Central memory CD8-positive, alpha-beta T cell (primary cell): ENCODE results near the gene NANOS2.

Experiments used
- ATAC-seq: fragments of 150-1000 bp; cut with Tn5 transposase; replicated peaks from 2 replicates; pipeline ENCODE4 v1.10.0; 2022; ENCODE audit warnings: mild to moderate bottlenecking, moderate FRiP score, moderate number of reproducible peaks; ENCODE audit not compliant: poor library complexity, severe bottlenecking; ENCODE audit errors: extremely low read depth
- DNase-seq, 2 donors: peaks; one replicate each; pipeline ENCODE4 v3.0.0; 2021; ENCODE audit warnings: low spot score in 2 of 2
- H3K27ac Mint-ChIP-seq: one replicate; pipeline ENCODE4 v1.8.0; 2022; ENCODE audit warnings: low read depth, mild to moderate bottlenecking, moderate library complexity, mixed read lengths
- H3K27me3 Mint-ChIP-seq: one replicate; pipeline ENCODE4 v1.8.0; 2022; ENCODE audit warnings: mixed read lengths
- H3K36me3 Mint-ChIP-seq: one replicate; pipeline ENCODE4 v1.8.0; 2022; ENCODE audit warnings: mild to moderate bottlenecking, moderate library complexity, mixed read lengths; ENCODE audit not compliant: insufficient read depth
- H3K4me1 Mint-ChIP-seq: one replicate; pipeline ENCODE4 v1.8.0; 2022; ENCODE audit warnings: mixed read lengths
- H3K4me3 Mint-ChIP-seq: one replicate; pipeline ENCODE4 v1.8.0; 2022; ENCODE audit warnings: mild to moderate bottlenecking, moderate library complexity, mixed read lengths
- H3K9me3 Mint-ChIP-seq: one replicate; pipeline ENCODE4 v1.8.0; 2022; ENCODE audit warnings: mixed read lengths

The NANOS2 gene

GRCh38 chr19:45920458-45920857 is 5.9 kb upstream of the NANOS2 start:
- DNase-seq (no peak), ATAC-seq (no peak)
- Mint-ChIP-seq H3K4me3 (no peak overlapping the region), H3K27me3 (peaks cover 24% of the 10 kb centered on the region), H3K4me1 (no peaks in the 10 kb centered on the region), H3K27ac (no peak overlapping the region), H3K9me3 (no peaks in the 10 kb centered on the region), H3K36me3 (peaks cover 1% of the 10 kb centered on the region)

GRCh38 chr19:45919678-45920077 is 5.1 kb upstream of the NANOS2 start:
- Mint-ChIP-seq H3K36me3 (peaks cover 1% of the 10 kb centered on the region), H3K27me3 (peaks cover 24% of the 10 kb centered on the region), H3K27ac (no peak overlapping the region), H3K4me3 (no peak overlapping the region), H3K9me3 (no peaks in the 10 kb centered on the region), H3K4me1 (no peaks in the 10 kb centered on the region)
- DNase-seq: no peak
- no peak for ATAC-seq

- no peak overlapping the region for H3K27ac Mint-ChIP-seq
- H3K9me3 Mint-ChIP-seq: no peaks in the 10 kb centered on the region
- no peak for ATAC-seq
- peaks cover 25% of the 10 kb centered on the region for H3K27me3 Mint-ChIP-seq
- H3K4me3 Mint-ChIP-seq: no peak overlapping the region
- peaks cover 1% of the 10 kb centered on the region for H3K36me3 Mint-ChIP-seq
- no peak for DNase-seq
- no peaks in the 10 kb centered on the region for H3K4me1 Mint-ChIP-seq
Measured at GRCh38 chr19:45918721-45919120, 4.1 kb upstream of the NANOS2 start.

DNA sequence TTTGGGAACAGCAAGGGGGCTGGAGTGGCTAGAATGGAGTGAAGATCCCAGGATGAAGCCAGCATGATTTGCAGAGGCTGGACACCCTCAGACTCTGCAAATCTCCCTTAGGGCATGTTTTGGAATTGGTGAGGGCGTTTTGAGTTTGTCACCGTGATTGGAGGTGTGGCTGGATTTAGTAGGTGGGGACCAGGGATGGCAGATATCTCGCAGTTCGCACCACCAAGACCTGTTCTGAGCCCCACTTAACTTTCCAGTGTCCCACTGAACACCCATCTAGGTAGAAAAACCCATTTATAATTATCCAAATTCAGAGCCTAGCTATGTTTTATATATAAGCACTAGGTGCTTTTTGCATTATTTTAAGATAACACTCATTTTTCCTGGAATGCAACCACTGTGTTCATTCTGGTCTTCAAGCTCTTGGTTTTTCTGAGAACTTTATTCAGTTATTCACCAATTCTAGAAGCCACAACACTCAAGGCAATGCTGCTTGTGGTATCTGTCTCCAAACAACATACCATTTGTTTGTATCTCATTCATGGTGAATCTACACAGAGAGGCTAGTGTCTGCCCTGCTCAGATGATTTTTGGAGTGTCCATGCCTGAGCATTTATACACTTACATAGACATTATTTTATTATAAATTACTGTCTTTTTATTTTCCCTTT is 3.0 kb upstream of the NANOS2 start:
- Mint-ChIP-seq H3K36me3 (peaks cover 1% of the 10 kb centered on the region), H3K9me3 (no peaks in the 10 kb centered on the region), H3K4me1 (no peaks in the 10 kb centered on the region), H3K27ac (no peak overlapping the region), H3K27me3 (peaks cover 35% of the 10 kb centered on the region), H3K4me3 (no peak overlapping the region)
- no peak for DNase-seq
- ATAC-seq: no peak

- Mint-ChIP-seq H3K36me3 (no peaks in the 10 kb centered on the region), H3K27ac (no peak overlapping the region), H3K4me3 (no peak overlapping the region), H3K4me1 (no peaks in the 10 kb centered on the region), H3K9me3 (no peaks in the 10 kb centered on the region), H3K27me3 (peaks cover 50% of the 10 kb centered on the region)
- ATAC-seq: no peak
- no peak for DNase-seq
Measured at GRCh38 chr19:45911291-45911690, 3.3 kb downstream of the NANOS2 start.

DNA sequence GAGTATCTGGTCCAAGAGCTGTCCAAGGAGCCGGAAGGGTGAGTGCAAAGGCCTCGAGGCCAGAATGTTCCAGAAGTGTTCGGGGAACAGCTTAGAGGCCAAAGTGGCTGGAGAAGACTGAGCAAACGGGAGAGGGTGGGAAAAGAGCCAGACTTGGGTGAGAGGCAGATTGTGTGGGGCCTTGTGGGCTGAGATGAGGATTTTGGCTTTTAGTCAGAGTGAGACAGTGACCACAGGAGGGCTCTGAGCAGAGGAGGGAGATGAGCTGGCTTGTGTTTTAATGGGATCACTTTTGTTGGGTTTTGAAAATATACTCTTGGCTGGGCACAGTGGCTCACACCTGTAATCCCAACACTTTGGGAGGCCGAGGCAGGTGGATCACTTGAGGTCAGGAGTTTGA is 5.6 kb downstream of the NANOS2 start:
- H3K27me3 Mint-ChIP-seq: peaks cover 45% of the 10 kb centered on the region
- H3K9me3 Mint-ChIP-seq: no peaks in the 10 kb centered on the region
- H3K36me3 Mint-ChIP-seq: no peaks in the 10 kb centered on the region
- no peaks in the 10 kb centered on the region for H3K4me1 Mint-ChIP-seq
- H3K4me3 Mint-ChIP-seq: no peak overlapping the region
- ATAC-seq (no peak), DNase-seq (no peak)
- H3K27ac Mint-ChIP-seq: no peak overlapping the region

DNA sequence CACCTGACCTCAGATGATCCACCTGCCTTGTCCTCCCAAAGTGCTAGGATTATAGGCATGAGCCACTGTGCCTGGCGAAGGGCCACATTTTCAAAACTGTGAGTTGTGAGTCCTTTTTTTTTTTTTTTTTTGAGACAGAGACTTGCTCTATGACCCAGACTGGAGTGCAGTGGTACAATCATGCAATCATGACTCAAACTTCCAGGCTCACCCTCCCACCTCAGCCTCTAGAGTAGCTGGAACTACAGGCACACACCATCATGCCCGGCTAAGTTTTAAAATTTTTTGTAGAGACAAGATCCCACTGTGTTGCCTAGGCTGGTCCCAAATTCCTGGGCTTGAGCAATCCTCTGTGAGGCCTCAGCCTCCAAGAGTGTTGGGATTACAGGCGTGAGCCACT is 8.4 kb downstream of the NANOS2 start:
- H3K4me3 Mint-ChIP-seq: no peak overlapping the region
- ATAC-seq (no peak), DNase-seq (no peak)
- H3K9me3 Mint-ChIP-seq: no peaks in the 10 kb centered on the region
- H3K4me1 Mint-ChIP-seq: peaks cover 9% of the 10 kb centered on the region
- no peak overlapping the region for H3K27ac Mint-ChIP-seq
- peaks cover 10% of the 10 kb centered on the region for H3K36me3 Mint-ChIP-seq
- peaks cover 25% of the 10 kb centered on the region for H3K27me3 Mint-ChIP-seq

GRCh38 chr19:45905011-45905410 is 9.6 kb downstream of the NANOS2 start:
- H3K36me3 Mint-ChIP-seq: peaks cover 12% of the 10 kb centered on the region
- no peak for DNase-seq
- H3K4me3 Mint-ChIP-seq: no peak overlapping the region
- ATAC-seq: no peak
- H3K4me1 Mint-ChIP-seq: peaks cover 19% of the 10 kb centered on the region
- H3K27me3 Mint-ChIP-seq: peaks cover 17% of the 10 kb centered on the region
- H3K9me3 Mint-ChIP-seq: no peaks in the 10 kb centered on the region
- no peak overlapping the region for H3K27ac Mint-ChIP-seq

GRCh38 chr19:45902651-45903625 is 11.6 kb downstream of the NANOS2 start:
- Mint-ChIP-seq H3K4me1 (peaks cover 21% of the 10 kb centered on the region), H3K9me3 (no peaks in the 10 kb centered on the region), H3K27ac (peak overlapping the region; percentile 89), H3K4me3 (peak overlapping the region; percentile 92), H3K36me3 (peaks cover 18% of the 10 kb centered on the region), H3K27me3 (no peaks in the 10 kb centered on the region)
- DNase-seq: peak; percentile 98 to 99
- ATAC-seq: peak; percentile 79

DNA sequence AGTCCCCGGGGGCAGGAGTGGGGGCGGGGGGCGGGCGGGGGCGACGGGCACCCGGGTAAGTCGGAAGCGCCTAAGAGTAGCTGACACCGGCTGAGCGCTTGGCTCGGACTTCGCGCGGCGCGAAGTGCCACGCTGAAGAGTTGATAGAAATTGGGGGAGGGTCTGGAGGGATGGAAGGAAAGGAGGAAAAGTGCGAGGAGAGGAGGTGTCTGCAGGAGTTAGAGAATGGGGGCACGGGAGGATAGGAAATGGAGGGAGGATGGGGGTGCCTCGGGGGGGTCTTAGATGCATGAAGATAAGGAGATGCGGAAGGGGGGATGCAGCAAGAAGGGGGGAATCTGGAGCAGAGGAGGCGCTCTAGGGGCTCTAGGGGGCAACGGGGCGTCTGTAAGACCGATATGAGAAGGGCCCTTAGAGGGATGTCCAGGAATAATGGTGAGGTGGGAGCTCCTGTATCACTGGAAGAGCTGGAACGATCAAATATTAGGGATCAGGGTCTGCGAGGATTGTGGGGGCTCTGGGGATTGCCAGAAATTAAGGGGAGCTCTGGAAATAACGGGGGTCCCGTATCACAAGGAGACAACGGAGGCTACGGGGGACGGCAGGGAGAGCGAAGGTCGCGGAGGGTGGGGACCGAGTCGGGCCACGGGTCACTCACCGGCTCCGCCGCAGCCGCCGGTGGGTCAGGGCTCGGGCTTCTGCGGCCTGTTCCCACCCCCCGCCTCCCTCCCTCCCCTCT is 12.5 kb downstream of the NANOS2 start, which contains the start of gene MYPOP:
TSS of gene MYPOP (minus strand) at position 702 of the 739 bp plus-strand sequence. CDS start 840 bp downstream, outside the sequence.
- no peak for DNase-seq

DNA sequence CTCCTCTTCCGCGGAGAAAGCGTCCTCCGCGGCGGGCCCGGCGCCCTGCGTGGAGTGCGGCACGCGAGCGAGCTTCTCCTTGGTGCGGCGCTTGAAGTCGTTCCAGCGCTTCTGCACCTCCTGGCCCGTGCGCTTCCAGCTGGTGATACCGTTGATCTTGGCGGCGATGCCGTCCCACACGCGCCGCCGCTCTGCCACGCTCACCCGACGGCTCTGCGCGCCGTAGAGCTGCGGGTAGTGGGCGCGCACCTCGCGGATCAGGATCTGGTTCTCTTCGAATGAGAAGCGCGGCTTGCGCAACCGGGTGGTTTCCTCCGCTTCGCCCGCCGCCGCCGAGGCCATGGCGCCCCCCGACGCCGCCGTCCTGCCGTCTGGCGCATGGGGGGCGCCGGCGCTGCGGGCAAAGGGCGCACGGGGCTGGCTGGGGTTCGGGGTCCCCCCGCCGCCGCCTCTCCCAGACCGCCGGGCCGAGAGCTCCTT is 13.1 kb downstream of the NANOS2 start:
- Mint-ChIP-seq H3K36me3 (peaks cover 18% of the 10 kb centered on the region), H3K27me3 (no peaks in the 10 kb centered on the region), H3K27ac (peak overlapping the region; percentile 89), H3K9me3 (no peaks in the 10 kb centered on the region), H3K4me3 (peak overlapping the region; percentile 92), H3K4me1 (peaks cover 21% of the 10 kb centered on the region)
- DNase-seq: no peak
- no peak for ATAC-seq

More for the DNA sequence above, 12.5 kb downstream of the NANOS2 start, which contains the start of gene MYPOP:
- H3K4me1 Mint-ChIP-seq: peaks cover 21% of the 10 kb centered on the region
- H3K9me3 Mint-ChIP-seq: no peaks in the 10 kb centered on the region
- H3K4me3 Mint-ChIP-seq: peak within 1 kb of the TSS; percentile 92
- peak within 1 kb of the TSS; percentile 89 for H3K27ac Mint-ChIP-seq
- H3K27me3 Mint-ChIP-seq: no peaks in the 10 kb centered on the region
- ATAC-seq: no peak
- H3K36me3 Mint-ChIP-seq: peaks cover 18% of the 10 kb centered on the region

DNA sequence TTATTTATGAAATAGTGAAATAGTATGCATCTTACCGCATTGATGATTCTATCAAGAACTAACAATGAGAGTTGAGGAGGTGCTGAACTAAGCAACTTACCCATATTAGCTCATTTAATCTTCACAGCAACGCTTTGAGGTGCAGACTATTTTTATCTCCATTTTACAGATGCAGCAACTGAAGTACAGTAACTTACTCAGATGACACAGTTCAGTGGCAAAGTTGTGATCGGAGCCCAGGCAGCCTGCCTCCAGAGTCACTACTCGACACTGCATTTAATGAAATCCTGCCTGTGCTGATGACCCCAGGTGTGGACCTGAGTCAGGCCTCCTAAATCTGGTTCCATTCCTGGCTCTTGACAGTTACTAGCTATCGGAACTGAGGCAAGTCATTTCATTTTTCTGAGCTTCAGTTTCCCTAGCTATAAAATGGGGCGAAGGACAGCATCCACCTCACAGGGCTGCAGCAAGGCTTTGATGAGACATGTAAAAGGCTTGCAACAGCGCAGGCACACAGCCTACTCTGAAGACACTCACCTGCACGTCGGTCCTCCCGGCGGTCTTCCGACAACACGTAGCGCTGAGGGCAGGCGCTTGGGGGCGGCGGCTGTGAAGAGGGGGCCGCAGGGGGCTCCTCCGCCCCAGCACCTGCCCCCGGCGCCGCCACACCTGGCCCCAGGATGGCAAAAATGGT is 13.7 kb downstream of the NANOS2 start:
- DNase-seq (no peak), ATAC-seq (no peak)
- peaks cover 18% of the 10 kb centered on the region for H3K36me3 Mint-ChIP-seq
- H3K4me1 Mint-ChIP-seq: peaks cover 21% of the 10 kb centered on the region
- no peak overlapping the region for H3K27ac Mint-ChIP-seq
- H3K27me3 Mint-ChIP-seq: no peaks in the 10 kb centered on the region
- no peaks in the 10 kb centered on the region for H3K9me3 Mint-ChIP-seq
- H3K4me3 Mint-ChIP-seq: peak overlapping the region; percentile 92
